HG03103 (cell line): ENCODE results near the gene SOX6.

ENCODE experiments used
- ATAC-seq: cut with Tn5 transposase; IDR thresholded peaks from one replicate; pipeline ENCODE4 v1.9.1; 2021; ENCODE audit warnings: low read depth; ENCODE audit not compliant: unreplicated experiment

The SOX6 gene

GRCh38 chr11:16365581-16366228, 9.4 kb upstream of the SOX6 start:
- ATAC-seq = no peak

GRCh38 chr11:16364254-16364653, 7.9 kb upstream of the SOX6 start:
- no peak for ATAC-seq

GRCh38 chr11:16363706-16364105, 7.4 kb upstream of the SOX6 start:
- ATAC-seq = no peak

DNA sequence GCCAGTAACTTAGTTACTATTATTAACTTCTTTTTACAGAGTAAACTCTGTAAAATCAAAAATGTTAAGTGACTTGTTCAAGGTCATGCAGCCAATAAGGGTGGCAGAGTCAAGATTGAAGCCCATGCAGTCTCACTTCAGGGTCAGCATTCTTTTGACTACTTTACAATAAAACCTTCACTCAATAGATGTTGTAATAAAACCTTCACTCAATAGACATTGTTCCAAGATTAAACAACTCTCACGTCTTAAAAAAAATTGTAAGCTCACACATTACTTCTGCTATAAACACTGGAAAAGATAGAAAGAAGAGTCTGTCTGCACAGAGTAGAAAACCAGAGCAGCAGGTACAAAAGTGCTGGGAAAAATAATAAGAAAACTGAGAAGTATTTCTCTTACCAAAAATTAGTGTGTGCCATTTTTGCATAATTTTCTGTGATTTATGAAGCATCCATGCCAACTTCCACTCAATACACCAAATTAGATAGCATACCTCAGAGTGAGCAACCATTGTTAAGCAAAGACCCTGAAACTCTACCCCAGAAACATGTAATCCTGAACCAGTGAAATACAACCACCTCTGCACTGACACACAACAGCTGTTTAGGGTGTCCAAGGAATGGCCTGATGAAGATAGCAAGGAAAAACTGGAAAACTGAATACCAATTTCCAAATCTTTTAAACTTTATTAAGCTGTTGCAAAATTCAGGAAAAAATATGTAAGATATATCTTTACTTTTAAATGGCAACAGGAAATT, 4.9 kb upstream of the SOX6 start:
- ATAC-seq = no peak

- ATAC-seq = no peak
Observed at GRCh38 chr11:16359369-16359768, 3.0 kb upstream of the SOX6 start.

DNA sequence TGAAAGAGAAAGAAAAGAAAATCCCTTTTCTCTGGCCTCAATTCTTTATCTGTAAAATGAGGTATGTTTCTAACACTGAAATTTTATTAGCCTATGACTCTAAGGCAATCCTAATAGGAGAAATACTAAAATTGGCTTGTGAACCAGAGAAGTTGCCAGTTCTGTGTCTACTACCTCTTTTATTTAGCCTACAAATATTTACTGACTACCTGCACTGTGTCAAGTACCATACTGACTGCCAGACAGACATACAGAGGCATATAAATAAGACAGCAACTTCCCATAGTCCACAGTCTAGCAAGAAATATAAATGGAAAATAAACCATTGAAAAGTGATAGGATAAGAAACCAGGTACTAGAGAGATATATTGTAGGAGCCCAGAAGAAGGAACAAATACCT, 2.4 kb upstream of the SOX6 start:
- ATAC-seq = no peak

- no peak for ATAC-seq
Observed at GRCh38 chr11:16357775-16358174, 1.4 kb upstream of the SOX6 start.

DNA sequence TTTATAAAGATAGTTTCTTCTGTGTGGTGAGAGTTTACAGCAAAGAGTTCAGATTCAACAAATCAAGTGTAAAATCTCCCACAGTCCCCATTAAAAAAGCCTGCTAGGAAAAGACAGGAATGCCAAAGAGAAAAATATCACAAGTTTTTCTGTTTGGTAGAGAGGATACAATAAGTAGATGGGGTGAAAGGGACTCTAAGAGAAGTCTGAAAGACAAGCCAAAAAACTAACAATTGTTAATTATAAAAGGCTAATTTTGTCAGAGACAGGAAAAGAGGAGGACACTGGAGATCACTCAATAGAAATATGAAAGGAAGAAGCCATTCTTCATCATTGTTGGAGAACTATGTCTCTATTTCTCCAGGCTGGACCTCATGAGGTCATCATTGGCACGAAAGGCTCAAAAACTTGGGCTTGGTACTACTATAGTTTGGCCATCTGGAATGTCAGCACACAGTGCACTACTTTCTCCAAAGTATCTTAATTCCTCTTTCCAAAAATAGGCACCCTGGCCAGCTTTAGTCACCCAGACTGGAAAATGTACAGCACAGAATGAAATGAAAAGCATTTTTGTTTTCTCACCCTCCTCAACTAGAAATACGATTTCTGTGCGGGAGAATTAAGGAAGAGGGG, 531 bp upstream of the SOX6 start:
- no peak for ATAC-seq

DNA sequence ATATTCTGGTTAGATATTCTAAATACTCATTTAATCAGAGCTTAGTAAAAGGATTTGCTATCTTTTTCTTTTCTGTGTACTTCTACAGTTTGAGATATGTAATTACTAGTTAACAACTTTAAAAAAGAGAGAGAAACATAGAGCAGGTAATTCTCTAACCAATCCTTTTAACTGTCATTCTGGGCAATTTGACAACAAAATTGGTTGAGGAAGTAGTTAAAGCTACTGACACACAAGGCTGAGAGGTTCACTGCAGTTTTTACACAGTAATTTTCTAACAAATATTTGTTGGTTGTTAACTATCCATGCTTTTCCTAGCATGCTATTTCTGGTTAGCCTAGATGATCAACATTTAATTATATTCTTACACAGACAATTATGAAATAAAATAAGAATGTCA, 3.6 kb downstream of the SOX6 start:
- ATAC-seq = no peak

- ATAC-seq = no peak
Observed at GRCh38 chr11:16350125-16350524, 6.2 kb downstream of the SOX6 start.

- no peak for ATAC-seq
Observed at GRCh38 chr11:16347928-16348685, 8.2 kb downstream of the SOX6 start.

GRCh38 chr11:16346975-16347374, 9.4 kb downstream of the SOX6 start:
- no peak for ATAC-seq

GRCh38 chr11:16341853-16342252, 14.5 kb downstream of the SOX6 start:
- no peak for ATAC-seq

DNA sequence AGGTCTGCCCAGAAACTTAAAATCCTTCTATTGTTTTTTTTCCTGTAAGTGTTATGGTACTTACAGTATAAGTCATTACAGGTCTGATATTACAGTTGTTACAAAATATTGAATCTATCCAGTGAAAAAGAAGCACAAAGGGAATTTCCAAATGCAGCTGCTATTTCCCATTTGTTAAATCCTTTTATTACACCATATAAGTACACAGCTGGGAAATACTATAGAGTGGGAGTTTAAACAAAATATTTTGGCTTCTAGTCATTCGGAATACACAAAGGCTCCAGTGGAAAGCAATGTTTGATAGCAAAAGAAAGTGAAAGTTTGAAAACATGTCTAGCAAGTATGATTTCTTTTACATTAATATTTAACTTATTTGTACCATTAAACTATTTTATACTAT, 18.0 kb downstream of the SOX6 start:
- ATAC-seq = no peak

GRCh38 chr11:16337421-16338213, 18.7 kb downstream of the SOX6 start:
- ATAC-seq = no peak

DNA sequence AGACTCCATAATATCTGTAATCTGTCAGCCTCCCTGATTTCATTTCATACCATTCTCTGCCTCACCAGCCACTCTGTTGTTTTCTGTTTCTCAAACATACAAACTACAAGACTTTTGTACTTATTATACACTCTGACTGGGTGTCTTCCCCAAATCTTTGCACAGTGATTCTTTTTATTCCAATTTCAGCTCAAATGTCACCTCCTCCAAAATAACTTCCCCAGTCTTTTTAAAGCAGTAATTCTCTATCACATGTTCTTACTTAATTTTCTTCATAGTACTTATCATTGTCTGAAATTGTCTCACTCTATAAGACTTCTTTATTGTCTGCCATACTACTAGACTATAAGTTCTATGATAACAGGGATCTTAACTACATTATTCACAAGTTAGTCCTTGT, 19.6 kb downstream of the SOX6 start:
- ATAC-seq = no peak

- ATAC-seq = no peak
Observed at GRCh38 chr11:16336204-16336603, 20.1 kb downstream of the SOX6 start.

- no peak for ATAC-seq
Observed at GRCh38 chr11:16335236-16335962, 20.9 kb downstream of the SOX6 start.

GRCh38 chr11:16326679-16327297, 29.6 kb downstream of the SOX6 start:
- no peak for ATAC-seq
